ENCODE data around the gene SCAMP2. TPM values are rescaled to one million over a fixed set of nuclear protein-coding genes. Genes with fewer than 3 reads are reported as not detected.

SCAMP2 gene
- total and polyA plus RNA-seq, 2 of the 13 experiments (the other 11 are each of a cell fraction or from before 2014, with no cell fraction given): 34.8 to 121 TPM

DNA sequence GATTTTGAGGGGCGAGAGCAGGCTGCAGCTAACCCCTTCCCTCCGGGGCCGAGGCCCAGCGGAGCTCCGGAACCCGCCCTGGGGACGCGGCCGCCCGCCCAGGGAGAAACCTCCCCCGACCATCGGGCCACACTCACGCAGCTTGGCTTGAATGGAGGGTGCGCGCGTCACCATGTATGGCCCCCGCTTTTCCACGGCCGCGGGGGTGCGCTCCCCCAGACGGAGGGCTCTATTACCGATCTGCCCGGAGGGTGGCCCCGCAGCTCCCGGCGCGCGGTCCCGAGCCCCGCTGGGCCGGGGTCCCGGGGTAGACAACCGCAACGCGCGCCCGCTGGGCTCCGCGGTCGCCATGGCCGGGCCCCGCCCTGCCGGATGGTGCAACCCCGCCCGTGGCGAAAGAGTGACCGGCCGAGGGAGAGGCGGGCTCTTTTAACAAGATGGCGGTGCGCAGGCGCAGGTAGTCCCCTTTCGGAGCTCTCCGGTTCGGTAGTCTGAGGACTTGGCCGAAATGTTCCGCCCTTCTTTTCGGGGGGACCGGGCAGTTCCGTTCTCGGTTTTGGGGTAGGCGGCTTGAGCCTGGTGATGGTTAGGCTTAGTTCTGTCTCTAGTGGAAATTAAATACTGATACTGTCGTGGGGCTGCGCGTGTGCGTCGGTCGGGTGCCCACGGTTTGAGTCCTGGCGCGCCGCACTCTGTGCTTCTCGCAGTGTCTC is 33.4 kb upstream of the SCAMP2 start, which contains the start of gene FAM219B (continued):
- TF ChIP-seq PATZ1 (CRISPR knock-in tag; IDR thresholded peaks at IDR 0.05): peak; percentile 96
- TF ChIP-seq ZNF33B (CRISPR knock-in tag; IDR thresholded peaks at IDR 0.05): no peak
- peak; percentile 50; the same call in 1 of the 2 replicates for TF ChIP-seq MYC (CRISPR knock-in tag; IDR thresholded peaks at IDR 0.05; ENCODE audit: borderline replicate concordance)
- no peak for TF ChIP-seq ZNF703 (CRISPR knock-in tag; IDR thresholded peaks at IDR 0.05; ENCODE audit: borderline replicate concordance)
- no peak for TF ChIP-seq ZNF441 (CRISPR knock-in tag; IDR thresholded peaks at IDR 0.05; ENCODE audit: borderline replicate concordance)
- peak; percentile 23; the same call in 1 of the 2 replicates for TF ChIP-seq ZNF501 (CRISPR knock-in tag; IDR thresholded peaks at IDR 0.05)
- 0 out of 2 replicates have a peak, but pooled peaks have one; percentile 46 for TF ChIP-seq SAFB2 (CRISPR knock-in tag; IDR thresholded peaks at IDR 0.05; ENCODE audit: borderline replicate concordance, low read depth)
- no peak for TF ChIP-seq ZNF75D (CRISPR knock-in tag; IDR thresholded peaks at IDR 0.05; ENCODE audit: borderline replicate concordance)
- TF ChIP-seq, protein P1, sequence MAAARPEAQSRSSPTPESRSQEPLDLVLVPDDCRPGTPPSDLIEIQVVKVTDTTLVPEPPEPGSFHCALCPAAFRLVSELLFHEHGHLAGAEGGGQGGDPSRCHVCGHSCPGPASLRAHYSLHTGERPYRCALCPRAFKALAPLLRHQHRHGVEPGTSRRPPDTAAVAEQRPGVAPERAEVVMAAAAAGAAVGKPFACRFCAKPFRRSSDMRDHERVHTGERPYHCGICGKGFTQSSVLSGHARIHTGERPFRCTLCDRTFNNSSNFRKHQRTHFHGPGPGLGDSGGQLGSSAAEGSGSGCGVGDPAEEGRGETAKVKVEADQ (CRISPR knock-in tag; IDR thresholded peaks at IDR 0.05; ENCODE audit: borderline replicate concordance): peak; percentile 71; the same call in 1 of the 2 replicates
- TF ChIP-seq SIN3B (IDR thresholded peaks at IDR 0.05; ENCODE audit: low read length): no peak
- peak; percentile 82 for TF ChIP-seq ZFY (CRISPR knock-in tag; IDR thresholded peaks at IDR 0.05)
- 0 out of 2 replicates have a peak, but pooled peaks have one; percentile 51 for TF ChIP-seq ZNF761 (CRISPR knock-in tag; conservative IDR thresholded peaks at IDR 0.05)
- TF ChIP-seq PCBP1 (IDR thresholded peaks at IDR 0.05; ENCODE audit: borderline replicate concordance, low read depth, low read length): no peak
- TF ChIP-seq BCL6 (CRISPR knock-in tag; IDR thresholded peaks at IDR 0.05): peak; percentile 9; the same call in 1 of the 2 replicates
- TF ChIP-seq CBFB (CRISPR knock-in tag; IDR thresholded peaks at IDR 0.05): peak; percentile 31; the same call in 1 of the 2 replicates
- no peak for TF ChIP-seq ZNF432 (CRISPR knock-in tag; IDR thresholded peaks at IDR 0.05; ENCODE audit: borderline replicate concordance)
- TF ChIP-seq ZNF672 (CRISPR knock-in tag; IDR thresholded peaks at IDR 0.05): no peak
- peak; percentile 29 for TF ChIP-seq PHF5A (CRISPR knock-in tag; IDR thresholded peaks at IDR 0.05; ENCODE audit: low read depth, unreplicated experiment)
- TF ChIP-seq CERS6 (CRISPR knock-in tag; IDR thresholded peaks at IDR 0.05): no peak
- TF ChIP-seq, protein P2, sequence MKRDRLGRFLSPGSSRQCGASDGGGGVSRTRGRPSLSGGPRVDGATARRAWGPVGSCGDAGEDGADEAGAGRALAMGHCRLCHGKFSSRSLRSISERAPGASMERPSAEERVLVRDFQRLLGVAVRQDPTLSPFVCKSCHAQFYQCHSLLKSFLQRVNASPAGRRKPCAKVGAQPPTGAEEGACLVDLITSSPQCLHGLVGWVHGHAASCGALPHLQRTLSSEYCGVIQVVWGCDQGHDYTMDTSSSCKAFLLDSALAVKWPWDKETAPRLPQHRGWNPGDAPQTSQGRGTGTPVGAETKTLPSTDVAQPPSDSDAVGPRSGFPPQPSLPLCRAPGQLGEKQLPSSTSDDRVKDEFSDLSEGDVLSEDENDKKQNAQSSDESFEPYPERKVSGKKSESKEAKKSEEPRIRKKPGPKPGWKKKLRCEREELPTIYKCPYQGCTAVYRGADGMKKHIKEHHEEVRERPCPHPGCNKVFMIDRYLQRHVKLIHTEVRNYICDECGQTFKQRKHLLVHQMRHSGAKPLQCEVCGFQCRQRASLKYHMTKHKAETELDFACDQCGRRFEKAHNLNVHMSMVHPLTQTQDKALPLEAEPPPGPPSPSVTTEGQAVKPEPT (CRISPR knock-in tag; IDR thresholded peaks at IDR 0.05; ENCODE audit: low read depth): 0 out of 2 replicates have a peak, but pooled peaks have one; percentile 7
- peak; percentile 84; the same call in 1 of the 2 replicates for TF ChIP-seq BCL3 (CRISPR knock-in tag; IDR thresholded peaks at IDR 0.05)
- TF ChIP-seq ZBTB20 (CRISPR knock-in tag; IDR thresholded peaks at IDR 0.05; ENCODE audit: borderline replicate concordance, low read depth): peak; percentile 55
- no peak for TF ChIP-seq KAT2B (IDR thresholded peaks at IDR 0.05; ENCODE audit: borderline replicate concordance, low read depth, low read length)

All from HepG2 (cell line).